Duodenal mucosa (tissue), 2 donors: ENCODE results near the gene C7.
"Not testable (repeated sequence)": the region's sequence is repeated elsewhere in the genome, so short reads cannot be mapped to it uniquely, and the experiment has no call there.

Experiments used
- H3K27ac ChIP-seq: one replicate; pipeline ENCODE4 v1.7.0; 2013; ENCODE audit warnings: low read depth, low read length
- H3K27me3 ChIP-seq, 2 donors: one replicate each; pipeline ENCODE4 v1.7.0; 2013; ENCODE audit warnings: low read length in 2 of 2, control low read depth in 1 of 2; ENCODE audit not compliant: insufficient read depth in 2 of 2, control insufficient read depth in 1 of 2
- H3K36me3 ChIP-seq, 2 donors: one replicate each; pipeline ENCODE4 v1.7.0; 2013; ENCODE audit warnings: low read length in 2 of 2, control low read depth in 1 of 2; ENCODE audit not compliant: insufficient read depth in 2 of 2, control insufficient read depth in 1 of 2
- H3K4me1 ChIP-seq, 2 donors: one replicate each; pipeline ENCODE4 v1.7.0; 2013; ENCODE audit warnings: low read length in 2 of 2, control low read depth in 1 of 2; ENCODE audit not compliant: insufficient read depth in 2 of 2, control insufficient read depth in 1 of 2
- H3K4me3 ChIP-seq, 2 donors: one replicate each; pipeline ENCODE4 v1.7.0; 2013; ENCODE audit warnings: low read length in 2 of 2, low read depth in 1 of 2
- H3K9ac ChIP-seq, 2 donors: one replicate each; pipeline ENCODE4 v1.7.0; 2013; ENCODE audit warnings: low read length in 2 of 2, low read depth in 1 of 2
- H3K9me3 ChIP-seq, 2 donors: one replicate each; pipeline ENCODE4 v1.7.0; 2013; ENCODE audit warnings: low read length in 2 of 2, control low read depth in 1 of 2; ENCODE audit not compliant: control insufficient read depth in 1 of 2

Gene C7

DNA sequence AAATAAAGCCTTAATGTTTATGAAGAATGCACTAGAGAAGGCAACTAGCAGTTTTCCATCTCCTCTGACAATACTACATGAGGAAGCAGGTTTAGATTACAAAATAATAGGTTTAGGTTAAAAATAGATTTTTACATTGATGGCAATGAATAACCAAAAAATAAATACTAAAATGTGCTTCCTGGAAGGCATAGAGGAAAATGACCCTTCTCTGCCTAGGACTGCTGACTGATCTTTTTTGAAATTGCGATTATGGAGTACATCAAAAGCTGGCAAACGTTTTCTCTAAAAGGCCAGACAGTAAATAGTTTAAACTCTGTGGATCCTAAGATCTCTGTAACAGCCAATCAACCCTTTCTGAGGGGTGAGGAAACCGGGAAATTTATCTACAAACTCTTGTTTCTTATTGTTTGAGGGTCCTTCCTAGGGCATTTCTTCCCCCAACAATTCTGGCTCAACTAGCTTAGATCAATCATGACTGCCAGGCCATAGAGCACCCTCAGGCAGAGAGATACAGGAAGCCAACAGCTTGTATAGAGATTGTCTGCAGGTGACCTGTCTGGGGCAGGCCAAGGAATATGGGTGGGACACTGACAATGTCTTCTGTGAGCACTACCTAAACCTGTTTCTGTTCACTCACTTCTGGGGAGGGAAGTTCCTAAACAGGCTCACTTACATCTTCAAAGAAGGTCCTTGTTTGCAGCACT, 94.5 kb downstream of the C7 start:
- no peak overlapping the region for H3K9ac ChIP-seq

DNA sequence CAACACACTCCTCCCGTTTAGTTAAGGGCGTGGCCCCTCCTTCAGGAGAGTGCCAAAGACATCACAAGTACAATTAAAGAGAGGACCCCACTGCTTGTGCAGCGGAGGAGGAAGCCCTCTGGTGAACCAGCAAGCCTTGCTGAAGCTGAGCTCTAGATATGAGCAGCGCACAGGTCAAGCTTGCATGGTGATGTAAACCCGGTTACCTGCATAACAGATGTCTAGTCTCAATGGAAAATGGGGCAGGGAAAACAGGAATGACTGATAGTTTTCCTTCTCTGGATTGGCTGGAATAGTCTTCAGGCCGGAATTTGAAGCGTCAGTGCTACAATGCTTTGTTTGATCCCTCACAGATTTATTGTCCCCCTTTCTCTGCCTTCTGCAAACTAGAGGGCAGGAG, 95.6 kb downstream of the C7 start:
- Histone ChIP-seq H3K27ac (no peak overlapping the region), H3K9ac (no peak overlapping the region), H3K36me3 (no peaks in the 10 kb centered on the region), H3K9me3 (no peaks in the 10 kb centered on the region), H3K27me3 (no peaks in the 10 kb centered on the region), H3K4me1 (no peaks in the 10 kb centered on the region), H3K4me3 (no peak overlapping the region)

More for the DNA sequence above, 94.5 kb downstream of the C7 start:
- H3K27ac ChIP-seq, result no peak overlapping the region
- no peaks in the 10 kb centered on the region for H3K36me3 ChIP-seq
- H3K9me3 ChIP-seq, result no peaks in the 10 kb centered on the region
- no peaks in the 10 kb centered on the region for H3K27me3 ChIP-seq
- no peaks in the 10 kb centered on the region for H3K4me1 ChIP-seq
- no peak overlapping the region for H3K4me3 ChIP-seq

DNA sequence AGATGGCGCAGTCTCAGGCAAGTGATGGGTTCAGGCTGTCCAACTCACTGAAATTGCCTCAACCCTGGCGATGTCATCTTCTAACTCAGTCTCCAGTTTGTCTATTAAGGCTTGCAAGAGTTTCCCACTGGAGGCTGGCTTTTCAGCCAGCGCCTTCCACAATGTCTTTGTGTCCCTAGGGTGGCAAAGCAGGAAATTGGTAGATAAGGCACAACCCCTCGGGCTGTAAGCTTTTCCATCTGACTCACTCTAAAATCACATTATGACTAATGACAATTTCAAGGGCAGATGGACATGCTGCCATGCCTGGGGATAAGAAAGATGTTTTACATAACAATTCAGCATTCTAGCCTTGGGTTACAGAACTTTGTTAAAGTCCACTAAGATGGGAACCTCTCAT, 99.9 kb downstream of the C7 start:
- Histone ChIP-seq H3K27me3 (no peaks in the 10 kb centered on the region), H3K9me3 (no peaks in the 10 kb centered on the region), H3K4me1 (no peaks in the 10 kb centered on the region), H3K27ac (no peak overlapping the region), H3K36me3 (no peaks in the 10 kb centered on the region), H3K4me3 (no peak overlapping the region), H3K9ac (no peak overlapping the region)

- H3K9ac ChIP-seq, result no peak overlapping the region
- no peaks in the 10 kb centered on the region for H3K36me3 ChIP-seq
- H3K9me3 ChIP-seq, result no peaks in the 10 kb centered on the region
- H3K27me3 ChIP-seq, result no peaks in the 10 kb centered on the region
- no peak overlapping the region for H3K4me3 ChIP-seq
- no peak overlapping the region for H3K27ac ChIP-seq
- no peaks in the 10 kb centered on the region for H3K4me1 ChIP-seq
Measured at GRCh38 chr5:41010572-41010971, 101.3 kb downstream of the C7 start.

GRCh38 chr5:41012318-41012717, 103.0 kb downstream of the C7 start:
- Histone ChIP-seq H3K4me1 (no peaks in the 10 kb centered on the region), H3K9me3 (no peaks in the 10 kb centered on the region), H3K36me3 (no peaks in the 10 kb centered on the region), H3K4me3 (no peak overlapping the region), H3K27me3 (no peaks in the 10 kb centered on the region), H3K9ac (no peak overlapping the region), H3K27ac (no peak overlapping the region)

- not testable (repeated sequence) for H3K4me3 ChIP-seq, H3K36me3 ChIP-seq, H3K27me3 ChIP-seq, H3K27ac ChIP-seq, H3K9me3 ChIP-seq, H3K4me1 ChIP-seq, H3K9ac ChIP-seq
Measured at GRCh38 chr5:41022600-41022999, 113.3 kb downstream of the C7 start.
